H1 (cell line): ENCODE results near the gene KRT81. TPM values are rescaled to one million over a fixed set of nuclear protein-coding genes. Genes with fewer than 3 reads are reported as not detected.

Source experiments
- CTCF ChIA-PET: fragments of 300-600 bp; sonication (Branson Sonifier 250); formaldehyde crosslinking; loops from one replicate; lab custom pipeline; 2021; ENCODE audit not compliant: partially characterized antibody; lab: Charles Lee
- POLR2A ChIA-PET: fragments of 300-600 bp; sonication (Branson Sonifier 250); formaldehyde crosslinking; loops from one replicate; lab custom pipeline; 2021; ENCODE audit warnings: inconsistent platforms; ENCODE audit not compliant: partially characterized antibody; lab: Charles Lee
- DNase-seq, 2 experiments: peaks; one replicate each; pipeline versions ENCODE4 v3.0.0 to v3.0.0-alpha.2; 2010 to 2022; ENCODE audit warnings: low spot score in 2 of 2, low read depth in 1 of 2, mixed read lengths in 1 of 2
- FAIRE-seq: peaks from 2 replicates; lab custom pipeline; 2011; peaks lifted over from hg19 to GRCh38; lab: Jason Lieb, UNC
- H2AFZ ChIP-seq: 2 replicates; pipeline ENCODE4 v1.8.1; 2012; ENCODE audit warnings: low read length, inconsistent platforms
- H2AK5ac ChIP-seq: 2 replicates; pipeline ENCODE4 v1.6.1; 2013; ENCODE audit warnings: low read depth, low read length
- H2BK120ac ChIP-seq: replicated peaks from 2 replicates; pipeline ENCODE3; 2013; ENCODE audit warnings: low read depth, low read length, inconsistent platforms
- H2BK12ac ChIP-seq: 2 replicates; pipeline ENCODE4 v1.6.1; 2013; ENCODE audit warnings: low read depth, low read length
- H2BK15ac ChIP-seq: 2 replicates; pipeline ENCODE4 v1.6.1; 2013; ENCODE audit warnings: low read length
- H2BK20ac ChIP-seq: 2 replicates; pipeline ENCODE4 v1.6.1; 2013; ENCODE audit warnings: low read length
- H2BK5ac ChIP-seq: 2 replicates; pipeline ENCODE4 v1.6.1; 2013; ENCODE audit warnings: low read depth, low read length
- H3K14ac ChIP-seq: 2 replicates; pipeline ENCODE4 v1.6.1; 2013; ENCODE audit warnings: inconsistent platforms; ENCODE audit not compliant: insufficient read length
- H3K18ac ChIP-seq: 2 replicates; pipeline ENCODE4 v1.6.1; 2013; ENCODE audit warnings: low read length; ENCODE audit errors: extremely low read depth
- H3K23ac ChIP-seq: 2 replicates; pipeline ENCODE4 v1.6.1; 2013; ENCODE audit warnings: inconsistent platforms; ENCODE audit not compliant: insufficient read length
- H3K23me2 ChIP-seq: 2 replicates; pipeline ENCODE4 v1.6.1; 2013; ENCODE audit warnings: low read depth, low read length
- H3K27ac ChIP-seq: 2 replicates; pipeline ENCODE4 v1.6.1; 2011; ENCODE audit warnings: low read depth, low read length, inconsistent platforms
- H3K27me3 ChIP-seq, 4 experiments: replicated peaks in 1 of 4; 1 replicate in 1 of 4; 2 replicates in 3 of 4; pipeline versions ENCODE4 v1.6.1 to v1.8.1; 2011 to 2013; ENCODE audit warnings: low read length in 3 of 4, mild to moderate bottlenecking in 3 of 4, inconsistent platforms in 2 of 4, mixed read lengths in 2 of 4, moderate library complexity in 1 of 4; ENCODE audit not compliant: control insufficient read depth in 3 of 4, insufficient read depth in 3 of 4; ENCODE audit errors: extremely low read depth in 1 of 4
- H3K36me3 ChIP-seq, 4 experiments: 2 replicates each; pipeline versions ENCODE4 v1.6.1 to v1.8.1; 2011 to 2013; ENCODE audit warnings: mild to moderate bottlenecking in 4 of 4, low read length in 3 of 4, moderate library complexity in 2 of 4, control low read depth in 1 of 4, inconsistent platforms in 1 of 4; ENCODE audit not compliant: insufficient read depth in 4 of 4, control insufficient read depth in 2 of 4
- H3K4ac ChIP-seq: replicated peaks from 2 replicates; pipeline ENCODE3; 2013; ENCODE audit warnings: low read length, low read depth, mixed read lengths, inconsistent platforms; ENCODE audit not compliant: insufficient read length
- H3K4me1 ChIP-seq, 4 experiments: replicated peaks in 1 of 4; 1 replicate in 1 of 4; 2 replicates in 3 of 4; pipeline versions ENCODE4 v1.6.1 to v1.8.1; 2011 to 2013; ENCODE audit warnings: low read length in 3 of 4, inconsistent platforms in 2 of 4, mixed read lengths in 1 of 4; ENCODE audit not compliant: insufficient read depth in 4 of 4, control insufficient read depth in 3 of 4
- H3K4me2 ChIP-seq, 2 experiments: 2 replicates each; pipeline versions ENCODE4 v1.6.1 to v1.8.1; 2011 to 2013; ENCODE audit warnings: low read depth in 2 of 2, low read length in 2 of 2, control low read depth in 1 of 2, inconsistent platforms in 1 of 2, mild to moderate bottlenecking in 1 of 2; ENCODE audit not compliant: insufficient read depth in 1 of 2
- H3K4me3 ChIP-seq, 4 experiments: fragments of 200-600, 300-600 bp in 1 of 4; sonication (generic), shearing (Covaris generic), sonication (Bioruptor Twin) in 1 of 4; 2 replicates each; pipeline versions ENCODE4 v1.5.1 to v1.8.1; 2011 to 2016; ENCODE audit warnings: low read length in 4 of 4, low read depth in 3 of 4, control low read depth in 2 of 4, inconsistent platforms in 2 of 4, mild to moderate bottlenecking in 2 of 4, mixed read lengths in 1 of 4, moderate library complexity in 1 of 4; ENCODE audit not compliant: insufficient read depth in 2 of 4; ENCODE audit errors: extremely low read depth in 1 of 4
- H3K56ac ChIP-seq: replicated peaks from 2 replicates; pipeline ENCODE3; 2013; ENCODE audit warnings: low read depth, mild to moderate bottlenecking, mixed read lengths, low read length, inconsistent platforms; ENCODE audit not compliant: insufficient read length
- H3K79me1 ChIP-seq: 2 replicates; pipeline ENCODE4 v1.6.1; 2013; ENCODE audit warnings: low read depth, low read length, control low read depth
- H3K79me2 ChIP-seq, 2 experiments: 2 replicates each; pipeline versions ENCODE4 v1.6.1 to v1.8.1; 2012 to 2013; ENCODE audit warnings: low read length in 2 of 2, mild to moderate bottlenecking in 2 of 2, inconsistent platforms in 1 of 2; ENCODE audit not compliant: insufficient read depth in 2 of 2, control insufficient read depth in 1 of 2
- H3K9ac ChIP-seq, 4 experiments: replicated peaks in 1 of 4; 1 replicate in 1 of 4; 2 replicates in 3 of 4; pipeline versions ENCODE4 v1.6.1 to v1.8.1; 2011 to 2013; ENCODE audit warnings: low read depth in 3 of 4, low read length in 3 of 4, control low read depth in 2 of 4, mild to moderate bottlenecking in 2 of 4, moderate library complexity in 2 of 4, inconsistent platforms in 1 of 4; ENCODE audit errors: extremely low read depth in 1 of 4
- H3K9me3 ChIP-seq, 2 experiments: 2 replicates each; pipeline versions ENCODE4 v1.6.1 to v1.8.1; 2012 to 2013; ENCODE audit warnings: mild to moderate bottlenecking in 2 of 2, moderate library complexity in 2 of 2, control low read depth in 1 of 2, inconsistent platforms in 1 of 2, low read depth in 1 of 2, low read length in 1 of 2, mixed read lengths in 1 of 2; ENCODE audit not compliant: insufficient read depth in 2 of 2
- H4K20me1 ChIP-seq, 2 experiments: replicated peaks in 1 of 2; 2 replicates each; pipeline versions ENCODE3 to v1.8.1; 2011 to 2013; ENCODE audit warnings: inconsistent platforms in 2 of 2, low read length in 2 of 2, mild to moderate bottlenecking in 1 of 2; ENCODE audit not compliant: insufficient read depth in 2 of 2, control insufficient read depth in 1 of 2
- H4K5ac ChIP-seq: 2 replicates; pipeline ENCODE4 v1.6.1; 2013; ENCODE audit warnings: low read length, low read depth, mixed read lengths, inconsistent platforms; ENCODE audit not compliant: insufficient read length
- H4K8ac ChIP-seq: 2 replicates; pipeline ENCODE4 v1.8.0; 2013; ENCODE audit warnings: mild to moderate bottlenecking, moderate library complexity, low read length, inconsistent platforms; ENCODE audit not compliant: insufficient read depth; ENCODE audit errors: extremely low read depth
- H4K91ac ChIP-seq: replicated peaks from 2 replicates; pipeline ENCODE3; 2013; ENCODE audit warnings: low read length, mixed read lengths, inconsistent platforms; ENCODE audit not compliant: insufficient read length
- BCL11A ChIP-seq, 2 experiments: IDR thresholded peaks; one replicate each; pipeline ENCODE4 v1.6.1; 2011; ENCODE audit warnings: low read depth in 2 of 2, low read length in 2 of 2, mild to moderate bottlenecking in 2 of 2
- CBX5 ChIP-seq: fragments of 300-800, 300-1000 bp; sonication (generic); IDR thresholded peaks from 2 replicates; pipeline ENCODE4 v1.7.1; 2016; ENCODE audit warnings: antibody characterized with exemption, low read length, low read depth
- CEBPB ChIP-seq: IDR thresholded peaks from 2 replicates; pipeline ENCODE4 v1.6.1; 2012; ENCODE audit warnings: low read depth, low read length
- CHD2 ChIP-seq: IDR thresholded peaks from 2 replicates; pipeline ENCODE4 v1.6.1; 2012; ENCODE audit warnings: low read length, improper control_type of control experiment
- EGR1 ChIP-seq: IDR thresholded peaks from 2 replicates; pipeline ENCODE4 v1.6.1; 2011; ENCODE audit warnings: low read depth, low read length, borderline replicate concordance
- JUND ChIP-seq: IDR thresholded peaks from 2 replicates; pipeline ENCODE4 v1.6.1; 2011; ENCODE audit warnings: mild to moderate bottlenecking, improper control_type of control experiment, low read length
- PHF8 ChIP-seq: fragments of 200-600 bp; sonication (generic); conservative IDR thresholded peaks from 2 replicates; pipeline ENCODE4 v1.7.1; 2012; ENCODE audit warnings: low read depth, mild to moderate bottlenecking, inconsistent platforms, low read length, moderate library complexity
- RAD21 ChIP-seq, 2 experiments: IDR thresholded peaks in 1 of 2; conservative IDR thresholded peaks in 1 of 2; 2 replicates each; pipeline ENCODE4 v1.6.1; 2011; ENCODE audit warnings: low read depth in 2 of 2, low read length in 2 of 2, improper control_type of control experiment in 1 of 2, inconsistent platforms in 1 of 2, mild to moderate bottlenecking in 1 of 2, moderate library complexity in 1 of 2
- TBP ChIP-seq: IDR thresholded peaks from 2 replicates; pipeline ENCODE4 v1.6.1; 2011; ENCODE audit warnings: low read depth, low read length, improper control_type of control experiment
- WGBS, 2 experiments: shearing (Covaris generic) in 1 of 2; methylation state at CpG; one replicate each; pipeline versions ENCODE4 v1.1.6 to v1.1.7; 2013 to 2015; ENCODE audit warnings: low lambda C conversion rate in 2 of 2, mixed read lengths in 2 of 2, inconsistent platforms in 1 of 2, low coverage in 1 of 2, missing lambda C conversion rate in 1 of 2; ENCODE audit not compliant: insufficient replicate concordance in 2 of 2, insufficient coverage in 1 of 2, insufficient read length in 1 of 2; ENCODE audit errors: extremely low coverage in 1 of 2, missing lambda C conversion rate in 1 of 2; 5-methylcytosine and 5-hydroxymethylcytosine counted together
- polyA plus RNA-seq, 7 experiments: library from polyadenylated mRNA; depleted of rRNA in 3 of 7; stranded (reverse) in 5 of 7; unstranded in 2 of 7; fragments of >200 nt in 5 of 7; fragments of 200-250 nt in 2 of 7; gene quantifications; 1 replicate in 5 of 7; 2 replicates in 1 of 7; 4 replicates in 1 of 7; pipeline versions ENCODE4 v1.2.1 to v1.2.3, GENCODE V29; 2011 to 2013; ENCODE audit warnings: missing spikeins in 2 of 7, mixed read lengths in 2 of 7
- total RNA-seq: library from RNA; stranded (reverse); fragmentation: NEBNext Ultra II Directional; extraction: Animal tissue kit (Norgen Biotek cat#: 25700); gene quantifications from 2 replicates; pipeline ENCODE4 v1.2.1, GENCODE V29; 2021
- TF ChIP-seq, protein P1 (sequence below): IDR thresholded peaks from 2 replicates; pipeline ENCODE4 v1.6.1; 2012; ENCODE audit warnings: low read length, inconsistent platforms
- TF ChIP-seq, protein P2 (sequence below): IDR thresholded peaks from 2 replicates; pipeline ENCODE4 v1.6.1; 2012; ENCODE audit warnings: inconsistent platforms

Gene KRT81
- total and polyA plus RNA-seq, 2 of the 8 experiments (the other 6 are each of a cell fraction or from before 2014, with no cell fraction given): not detected

DNA sequence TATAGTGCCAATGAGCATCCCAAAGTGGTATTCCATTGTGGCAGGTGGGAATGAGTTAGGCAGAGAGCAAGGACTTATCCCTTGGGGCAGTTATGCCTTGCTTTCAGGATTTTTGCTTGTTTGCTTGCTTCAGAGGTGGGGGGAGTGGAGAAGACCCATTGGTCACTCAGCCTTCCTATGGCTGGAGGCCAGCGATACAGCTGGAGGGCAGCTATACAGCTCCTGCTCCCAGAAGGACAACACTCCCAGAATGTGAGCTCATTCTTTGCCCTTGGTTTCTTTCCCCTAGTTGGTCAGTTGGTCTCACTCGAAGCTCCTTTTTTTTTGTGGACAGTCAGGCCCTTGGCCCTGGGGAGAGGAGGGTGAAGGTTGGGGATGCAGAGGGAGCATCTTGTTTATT lies 15.4 kb upstream of the KRT81 start:
- FAIRE-seq (no peak), DNase-seq (no peak)
- Histone ChIP-seq H2BK20ac (no peak overlapping the region), H3K23ac (no peak overlapping the region), H3K4me2 (no peak overlapping the region), H4K5ac (no peak overlapping the region), H3K79me2 (no peaks in the 10 kb centered on the region), H2BK12ac (no peak overlapping the region), H3K27me3 (peaks cover 21 to 47% (median 36%) of the 10 kb centered on the region in 4 experiments), H2BK120ac (no peak overlapping the region), H3K27ac (no peak overlapping the region), H3K14ac (no peak overlapping the region), H4K8ac (no peak overlapping the region), H2AFZ (no peak overlapping the region), H3K18ac (no peak overlapping the region), H3K23me2 (peaks cover 10% of the 10 kb centered on the region; the same call in 1 of the 2 replicates), H2BK15ac (peak overlapping the region; percentile 37; the same call in 1 of the 2 replicates), H4K20me1 (no peaks in the 10 kb centered on the region), H3K79me1 (no peaks in the 10 kb centered on the region), H2BK5ac (no peak overlapping the region), H3K4ac (no peak overlapping the region), H2AK5ac (no peak overlapping the region), H3K9ac (no peak overlapping the region), H3K56ac (no peak overlapping the region), H4K91ac (no peak overlapping the region), H3K4me1 (peaks cover 0 to 4% (median 0%) of the 10 kb centered on the region in 4 experiments; a peak in 1 of 7 replicates), H3K9me3 (no peaks in the 10 kb centered on the region), H3K36me3 (no peaks in the 10 kb centered on the region), H3K4me3 (no peak overlapping the region)
- CTCF ChIA-PET: interaction anchor here (0.7 to 13.1 kb wide), 40 partner anchors 10 to 678 kb away, joined by 3 to 353 read pairs (median 4); partner anchors contain the start of genes KRT83 and KRT86
- 91% methylated on average over 2 of the region's 2 CpGs; no CpG with 5 or more reads in 1 of the 2 experiments for WGBS, 2 experiments
- POLR2A ChIA-PET: no interaction called here
- TF ChIP-seq PHF8 (no peak), JUND (no peak), CHD2 (no peak), TBP (no peak), CEBPB (no peak), CBX5 (no peak), EGR1 (no peak), RAD21 (IDR thresholded peaks at IDR 0.05 in 1 of 2, conservative IDR thresholded peaks at IDR 0.05 in 1 of 2; ENCODE audit: low read depth in 2 of 2, low read length in 2 of 2) (no peak), BCL11A (IDR thresholded peaks at IDR 0.05; ENCODE audit: low read depth in 2 of 2, low read length in 2 of 2) (no peak)
- TF ChIP-seq, protein P1, sequence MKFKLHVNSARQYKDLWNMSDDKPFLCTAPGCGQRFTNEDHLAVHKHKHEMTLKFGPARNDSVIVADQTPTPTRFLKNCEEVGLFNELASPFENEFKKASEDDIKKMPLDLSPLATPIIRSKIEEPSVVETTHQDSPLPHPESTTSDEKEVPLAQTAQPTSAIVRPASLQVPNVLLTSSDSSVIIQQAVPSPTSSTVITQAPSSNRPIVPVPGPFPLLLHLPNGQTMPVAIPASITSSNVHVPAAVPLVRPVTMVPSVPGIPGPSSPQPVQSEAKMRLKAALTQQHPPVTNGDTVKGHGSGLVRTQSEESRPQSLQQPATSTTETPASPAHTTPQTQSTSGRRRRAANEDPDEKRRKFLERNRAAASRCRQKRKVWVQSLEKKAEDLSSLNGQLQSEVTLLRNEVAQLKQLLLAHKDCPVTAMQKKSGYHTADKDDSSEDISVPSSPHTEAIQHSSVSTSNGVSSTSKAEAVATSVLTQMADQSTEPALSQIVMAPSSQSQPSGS: no peak
- TF ChIP-seq, protein P2, sequence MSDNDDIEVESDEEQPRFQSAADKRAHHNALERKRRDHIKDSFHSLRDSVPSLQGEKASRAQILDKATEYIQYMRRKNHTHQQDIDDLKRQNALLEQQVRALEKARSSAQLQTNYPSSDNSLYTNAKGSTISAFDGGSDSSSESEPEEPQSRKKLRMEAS: no peak
